GM12865 (cell line): ENCODE measurements around the gene PTK7.
A peak's percentile ranks its signal among the peaks of the same experiment; 100 is the strongest.

ENCODE experiments used
- DNase-seq: peaks from one replicate; pipeline ENCODE4 v3.0.0; 2010; ENCODE audit warnings: low read depth
- H3K4me3 ChIP-seq: 2 replicates; pipeline ENCODE4 v1.5.1; 2011; ENCODE audit warnings: mild to moderate bottlenecking, low read depth, low read length, control low read depth
- CTCF ChIP-seq: IDR thresholded peaks from 2 replicates; pipeline ENCODE4 v1.5.1; 2011; ENCODE audit warnings: low read length, control low read depth, low read depth, inconsistent platforms; ENCODE audit not compliant: insufficient read depth; ENCODE audit errors: missing control alignments

PTK7 gene

GRCh38 chr6:43147691-43148477 is 71.8 kb downstream of the PTK7 start:
- no peak overlapping the region for H3K4me3 ChIP-seq
- peak; percentile 11 for DNase-seq
- TF ChIP-seq CTCF, result no peak

GRCh38 chr6:43149265-43149664 is 73.2 kb downstream of the PTK7 start:
- DNase-seq, result no peak
- no peak for TF ChIP-seq CTCF
- H3K4me3 ChIP-seq, result no peak overlapping the region

GRCh38 chr6:43150051-43150751 is 74.1 kb downstream of the PTK7 start:
- no peak overlapping the region for H3K4me3 ChIP-seq
- no peak for DNase-seq
- TF ChIP-seq CTCF, result no peak

GRCh38 chr6:43159599-43159998 is 83.5 kb downstream of the PTK7 start:
- no peak for TF ChIP-seq CTCF
- DNase-seq, result no peak
- H3K4me3 ChIP-seq, result no peak overlapping the region

- H3K4me3 ChIP-seq, result no peak overlapping the region
- DNase-seq, result no peak
- TF ChIP-seq CTCF, result no peak
These were observed 87.8 kb downstream of the PTK7 start for GRCh38 chr6:43163899-43164298.

GRCh38 chr6:43170417-43170930 is 94.4 kb downstream of the PTK7 start:
- peak overlapping the region; percentile 91 for H3K4me3 ChIP-seq
- DNase-seq, result no peak
- TF ChIP-seq CTCF, result no peak
